Measurements from ENCODE around the gene GTPBP2. TPM values are rescaled to one million over a fixed set of nuclear protein-coding genes. Genes with fewer than 3 reads are reported as not detected.

The GTPBP2 gene
- 10 to 100 TPM; 31.2 to 86.5 (median 43.7) TPM for total RNA-seq

GRCh38 chr6:43629104-43629504, at the start of gene GTPBP2:
Gene GTPBP2 (minus strand): TSS chr6:43629264. CDS start chr6:43629162, 102 bp downstream.
- Histone ChIP-seq H3K4me3 (peak within 1 kb of the TSS; percentile 77 to 97 (median 87)), H3K27ac (peak within 1 kb of the TSS; percentile 90 to 93), H3K4me1 (replicated peaks in 1 of 2) (peaks cover 21 to 23% of the 10 kb centered on the region in 2 donors)
- peak; percentile 69 to 89 (median 84) for ATAC-seq (replicated peaks in 6 of 8)
- in situ Hi-C loops (cut with MboI; ENCODE audit: low pct_unique_long_range_greater_than_20kb in 2 of 9, low sequenced_read_pairs in 9 of 9, unreplicated experiment in 9 of 9) = no loop called here
- no CpG with 5 or more reads among the region's 46 CpGs for WGBS, 10 experiments

DNA sequence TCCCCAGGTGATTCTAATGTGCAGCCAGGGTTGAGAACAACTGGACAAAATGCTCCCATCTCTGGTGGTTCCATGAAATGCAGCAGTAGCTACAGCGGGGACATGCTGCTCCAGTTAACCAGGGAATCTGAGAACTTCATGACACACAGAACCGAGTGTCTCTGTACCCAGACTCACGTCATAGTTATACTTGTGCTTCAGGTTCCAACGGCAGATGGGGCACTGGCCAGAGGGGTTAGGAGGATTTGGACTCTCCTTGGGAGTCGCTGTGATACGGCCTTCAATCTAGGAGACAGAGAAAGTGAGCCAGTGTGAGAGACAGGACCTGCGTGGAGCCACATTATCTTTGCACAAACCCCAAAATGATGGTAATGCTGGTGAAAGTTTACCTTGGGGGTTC, 49.3 kb upstream of the GTPBP2 start:
- Histone ChIP-seq H3K4me3 (no peak overlapping the region), H3K4me1 (replicated peaks in 1 of 2) (peaks cover 0 to 7% of the 10 kb centered on the region in 2 donors), H3K27ac (no peak overlapping the region)
- in situ Hi-C loops (cut with MboI; ENCODE audit: low pct_unique_long_range_greater_than_20kb in 2 of 9, low sequenced_read_pairs in 9 of 9, unreplicated experiment in 9 of 9) = no loop called here
- WGBS, 10 experiments = 88 to 100% (median 97%) methylated on average over 1 to 7 of the region's 7 CpGs; no CpG with 5 or more reads in 3 of the 10 experiments
- no peak for ATAC-seq (replicated peaks in 6 of 8)

- in situ Hi-C loops (cut with MboI; ENCODE audit: low pct_unique_long_range_greater_than_20kb in 2 of 9, low sequenced_read_pairs in 9 of 9, unreplicated experiment in 9 of 9) = no loop called here
- 68 to 100% (median 86%) methylated on average over 1 to 7 of the region's 7 CpGs; no CpG with 5 or more reads in 3 of the 10 experiments for WGBS, 10 experiments
- no peak overlapping the region for H3K27ac ChIP-seq
- ATAC-seq (replicated peaks in 6 of 8) = no peak
- no peak overlapping the region for H3K4me3 ChIP-seq
- H3K4me1 ChIP-seq (replicated peaks in 1 of 2) = peaks cover 0 to 13% of the 10 kb centered on the region in 2 donors
These were observed 48.7 kb upstream of the GTPBP2 start for GRCh38 chr6:43677759-43678158.

DNA sequence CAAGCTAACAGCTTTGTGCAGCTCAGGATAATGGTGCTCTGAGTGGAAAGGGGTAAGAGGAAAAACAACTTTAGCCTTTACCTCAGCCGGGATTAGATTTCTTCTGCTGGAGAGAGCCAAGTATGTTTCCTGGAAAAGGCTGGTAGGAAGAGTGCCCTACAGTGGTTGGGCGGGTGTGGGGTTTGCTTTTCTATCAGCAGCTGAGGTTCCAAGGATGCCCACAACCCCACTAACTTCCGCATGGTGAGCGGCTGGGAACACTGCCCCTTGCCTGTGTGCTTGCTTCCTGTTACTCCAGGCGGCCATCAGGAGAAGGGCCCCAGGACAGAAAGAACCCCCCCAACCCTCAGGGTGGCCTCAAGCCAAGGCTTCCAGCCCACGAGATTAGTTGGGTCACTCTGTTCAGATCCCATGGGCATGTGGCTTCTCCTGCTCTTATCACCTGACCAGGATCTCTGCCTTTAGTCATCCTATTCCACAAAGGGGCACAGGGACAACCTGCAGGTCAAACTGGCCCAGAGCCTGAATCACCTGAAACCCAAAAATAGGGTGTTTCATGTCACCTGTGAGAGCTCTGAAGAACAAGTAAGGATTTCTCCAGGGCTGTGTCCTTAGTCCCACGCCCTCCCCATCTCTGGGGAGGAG, 48.0 kb upstream of the GTPBP2 start:
- no peak for ATAC-seq (replicated peaks in 6 of 8)
- in situ Hi-C loops (cut with MboI; ENCODE audit: low pct_unique_long_range_greater_than_20kb in 2 of 9, low sequenced_read_pairs in 9 of 9, unreplicated experiment in 9 of 9) = no loop called here
- WGBS, 10 experiments = 70 to 100% (median 94%) methylated on average over 1 to 4 of the region's 7 CpGs; no CpG with 5 or more reads in 3 of the 10 experiments
- Histone ChIP-seq H3K27ac (no peak overlapping the region), H3K4me3 (no peak overlapping the region), H3K4me1 (replicated peaks in 1 of 2) (peaks cover 0 to 20% of the 10 kb centered on the region in 2 donors)

GRCh38 chr6:43674921-43675320, 45.9 kb upstream of the GTPBP2 start:
- no peak overlapping the region for H3K27ac ChIP-seq
- no peak overlapping the region for H3K4me3 ChIP-seq
- in situ Hi-C loops (cut with MboI; ENCODE audit: low pct_unique_long_range_greater_than_20kb in 2 of 9, low sequenced_read_pairs in 9 of 9, unreplicated experiment in 9 of 9) = loop anchor here in 5 of 9 experiments (25.0 kb wide), 1 partner anchor 412 kb away; no protein-coding TSS in a partner anchor
- H3K4me1 ChIP-seq (replicated peaks in 1 of 2) = peaks cover 0 to 21% of the 10 kb centered on the region in 2 donors
- 71 to 100% (median 98%) methylated on average over 1 to 4 of the region's 8 CpGs; no CpG with 5 or more reads in 2 of the 10 experiments for WGBS, 10 experiments
- ATAC-seq (replicated peaks in 6 of 8) = no peak

DNA sequence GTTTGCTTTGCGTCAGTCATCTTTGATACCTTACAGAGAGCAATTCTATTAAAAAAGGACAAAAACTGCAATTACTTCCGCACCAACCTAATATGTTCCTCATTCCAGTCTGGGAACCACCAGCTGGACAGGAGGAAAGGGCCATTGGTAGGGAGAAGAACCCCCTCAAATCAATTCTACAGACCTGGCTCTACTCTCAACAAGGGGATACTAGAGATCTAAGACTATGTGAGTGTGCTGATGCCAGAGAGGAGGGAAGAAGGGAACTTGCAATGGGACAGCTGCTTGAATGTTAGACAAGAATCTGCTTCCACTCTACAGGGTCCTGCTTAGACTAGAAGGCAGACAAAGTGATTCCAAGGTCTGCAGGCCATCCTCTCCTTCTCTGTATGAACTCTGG, 45.2 kb upstream of the GTPBP2 start:
- WGBS, 10 experiments = 33 to 100% (median 95%) methylated on average over 1 to 2 of the region's 2 CpGs; no CpG with 5 or more reads in 4 of the 10 experiments
- in situ Hi-C loops (cut with MboI; ENCODE audit: low pct_unique_long_range_greater_than_20kb in 2 of 9, low sequenced_read_pairs in 9 of 9, unreplicated experiment in 9 of 9) = loop anchor here in 5 of 9 experiments (25.0 kb wide), 1 partner anchor 413 kb away; no protein-coding TSS in a partner anchor
- no peak overlapping the region for H3K27ac ChIP-seq
- ATAC-seq (replicated peaks in 6 of 8) = no peak
- peaks cover 0 to 25% of the 10 kb centered on the region in 2 donors for H3K4me1 ChIP-seq (replicated peaks in 1 of 2)
- H3K4me3 ChIP-seq = no peak overlapping the region

GRCh38 chr6:43673444-43674084, 44.5 kb upstream of the GTPBP2 start:
- ATAC-seq (replicated peaks in 6 of 8) = peak in 2 of 8 experiments; percentile 11 to 20
- no peak overlapping the region for H3K4me3 ChIP-seq
- peak overlapping the region in 1 of 2 donors; percentile 21 for H3K27ac ChIP-seq
- H3K4me1 ChIP-seq (replicated peaks in 1 of 2) = peaks cover 0 to 32% of the 10 kb centered on the region in 2 donors
- in situ Hi-C loops (cut with MboI; ENCODE audit: low pct_unique_long_range_greater_than_20kb in 2 of 9, low sequenced_read_pairs in 9 of 9, unreplicated experiment in 9 of 9) = loop anchor here in 5 of 9 experiments (25.0 kb wide), 1 partner anchor 414 kb away; no protein-coding TSS in a partner anchor
- WGBS, 10 experiments = 0 to 89% (median 72%) methylated on average over 1 to 8 of the region's 15 CpGs; no CpG with 5 or more reads in 4 of the 10 experiments

DNA sequence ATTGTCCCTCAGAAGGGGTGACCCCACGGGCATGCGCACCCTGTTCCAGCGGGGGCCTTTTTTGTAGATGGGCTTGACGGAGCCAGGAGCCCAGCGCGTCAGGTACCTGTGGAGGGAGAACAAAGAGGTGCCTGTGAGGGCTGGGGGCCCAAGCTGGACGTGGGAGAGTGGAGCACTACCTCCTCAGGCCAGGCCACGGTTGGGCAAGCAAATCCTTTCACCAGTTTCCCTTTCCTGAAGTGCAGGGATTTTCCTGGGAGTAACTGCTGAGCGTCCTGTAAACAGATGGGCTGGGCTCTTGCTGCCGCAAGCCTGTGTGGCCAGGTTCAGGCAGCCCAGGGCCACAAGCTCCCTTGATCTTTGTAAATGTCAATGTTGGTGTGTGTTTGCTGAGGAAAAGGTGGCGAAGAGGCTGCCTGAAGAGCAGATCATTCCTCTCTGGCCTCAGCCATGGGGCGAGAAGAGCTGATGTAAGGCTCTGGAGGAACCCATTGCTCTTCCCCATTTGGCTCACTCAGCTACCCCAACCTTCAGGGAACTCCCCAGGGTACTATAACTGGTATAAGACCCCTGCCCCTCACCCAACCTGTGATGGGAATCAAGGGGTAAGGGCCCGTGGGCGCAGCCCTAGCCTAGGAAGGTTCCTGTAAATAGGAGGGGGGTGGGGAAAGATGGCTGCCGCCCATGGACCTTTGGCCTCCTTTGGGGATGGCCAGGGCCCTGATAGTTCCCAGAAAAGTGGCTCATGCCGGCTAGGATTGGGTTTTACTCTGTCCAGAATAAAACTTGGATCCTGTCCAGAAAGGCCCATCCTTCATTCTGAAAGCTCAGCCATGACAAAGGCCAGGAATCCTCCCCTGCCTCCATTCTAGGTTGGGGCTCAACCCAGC, 43.0 kb upstream of the GTPBP2 start:
- Histone ChIP-seq H3K4me1 (replicated peaks in 1 of 2) (peaks cover 13 to 47% of the 10 kb centered on the region in 2 donors), H3K4me3 (no peak overlapping the region), H3K27ac (peak overlapping the region in 1 of 2 donors; percentile 34)
- ATAC-seq (replicated peaks in 6 of 8) = peak in 4 of 8 experiments; percentile 18 to 44 (median 30)
- in situ Hi-C loops (cut with MboI; ENCODE audit: low pct_unique_long_range_greater_than_20kb in 2 of 9, low sequenced_read_pairs in 9 of 9, unreplicated experiment in 9 of 9) = loop anchor here in 5 of 9 experiments (25.0 kb wide), 1 partner anchor 415 kb away; no protein-coding TSS in a partner anchor
- WGBS, 10 experiments = 70 to 100% (median 93%) methylated on average over 1 to 6 of the region's 16 CpGs; no CpG with 5 or more reads in 2 of the 10 experiments

- Histone ChIP-seq H3K4me3 (no peak overlapping the region), H3K4me1 (replicated peaks in 1 of 2) (peaks cover 13 to 49% of the 10 kb centered on the region in 2 donors), H3K27ac (no peak overlapping the region)
- WGBS, 10 experiments = 58 to 100% (median 90%) methylated on average over 1 to 4 of the region's 8 CpGs; no CpG with 5 or more reads in 2 of the 10 experiments
- ATAC-seq (replicated peaks in 6 of 8) = no peak
- in situ Hi-C loops (cut with MboI; ENCODE audit: low pct_unique_long_range_greater_than_20kb in 2 of 9, low sequenced_read_pairs in 9 of 9, unreplicated experiment in 9 of 9) = loop anchor here in 5 of 9 experiments (25.0 kb wide), 1 partner anchor 416 kb away; no protein-coding TSS in a partner anchor
These were observed 42.1 kb upstream of the GTPBP2 start for GRCh38 chr6:43671011-43671800.

- H3K4me1 ChIP-seq (replicated peaks in 1 of 2) = peaks cover 13 to 49% of the 10 kb centered on the region in 2 donors
- in situ Hi-C loops (cut with MboI; ENCODE audit: low pct_unique_long_range_greater_than_20kb in 2 of 9, low sequenced_read_pairs in 9 of 9, unreplicated experiment in 9 of 9) = loop anchor here in 5 of 9 experiments (25.0 kb wide), 1 partner anchor 417 kb away; no protein-coding TSS in a partner anchor
- 93 to 100% (median 97%) methylated on average over 1 to 4 of the region's 6 CpGs; no CpG with 5 or more reads in 6 of the 10 experiments for WGBS, 10 experiments
- no peak overlapping the region for H3K4me3 ChIP-seq
- no peak for ATAC-seq (replicated peaks in 6 of 8)
- H3K27ac ChIP-seq = no peak overlapping the region
These were observed 41.5 kb upstream of the GTPBP2 start for GRCh38 chr6:43670623-43670986.

- no peak overlapping the region for H3K27ac ChIP-seq
- H3K4me1 ChIP-seq (replicated peaks in 1 of 2) = peaks cover 13 to 49% of the 10 kb centered on the region in 2 donors
- WGBS, 10 experiments = 60 to 95% (median 85%) methylated on average over 1 to 6 of the region's 6 CpGs; no CpG with 5 or more reads in 2 of the 10 experiments
- no peak overlapping the region for H3K4me3 ChIP-seq
- in situ Hi-C loops (cut with MboI; ENCODE audit: low pct_unique_long_range_greater_than_20kb in 2 of 9, low sequenced_read_pairs in 9 of 9, unreplicated experiment in 9 of 9) = loop anchor here in 6 of 9 experiments (10.0 to 25.0 kb wide), 2 partner anchors 405 to 417 kb away; no protein-coding TSS in a partner anchor
- peak in 1 of 8 experiments; percentile 1 for ATAC-seq (replicated peaks in 6 of 8)
These were observed 41.0 kb upstream of the GTPBP2 start for GRCh38 chr6:43669922-43670622.

Measured in motor neuron (in vitro differentiated cells).